H9 (cell line): ENCODE data around the gene ADAMTS2. TPM values are rescaled to one million over a fixed set of nuclear protein-coding genes. Genes with fewer than 3 reads are reported as not detected.

ENCODE experiments used
- DNase-seq: peaks from one replicate; pipeline ENCODE4 v3.0.0-alpha.2; 2017
- H2AFZ ChIP-seq: one replicate; pipeline ENCODE4 v1.6.1; 2013; ENCODE audit warnings: mild to moderate bottlenecking, low read length, control low read depth, moderate library complexity
- H2AK5ac ChIP-seq: 2 replicates; pipeline ENCODE4 v1.6.1; 2013; ENCODE audit warnings: low read length, control low read depth, mixed read lengths; ENCODE audit not compliant: insufficient read length
- H2BK120ac ChIP-seq: one replicate; pipeline ENCODE4 v1.6.1; 2013; ENCODE audit warnings: low read depth, mild to moderate bottlenecking, low read length, control low read depth, inconsistent platforms; ENCODE audit not compliant: poor library complexity, severe bottlenecking
- H2BK12ac ChIP-seq: 2 replicates; pipeline ENCODE4 v1.6.1; 2013; ENCODE audit warnings: low read length, control low read depth, mixed read lengths, low read depth; ENCODE audit not compliant: insufficient read length
- H2BK15ac ChIP-seq: 2 replicates; pipeline ENCODE4 v1.6.1; 2013; ENCODE audit warnings: low read depth, low read length, control low read depth
- H2BK20ac ChIP-seq: one replicate; pipeline ENCODE4 v1.6.1; 2013; ENCODE audit warnings: low read depth, mild to moderate bottlenecking, low read length, control low read depth, inconsistent platforms; ENCODE audit not compliant: poor library complexity, severe bottlenecking
- H2BK5ac ChIP-seq: 2 replicates; pipeline ENCODE4 v1.6.1; 2013; ENCODE audit warnings: low read length, control low read depth, mixed read lengths; ENCODE audit not compliant: insufficient read length
- H3K14ac ChIP-seq: 2 replicates; pipeline ENCODE4 v1.6.1; 2013; ENCODE audit warnings: low read length, control low read depth; ENCODE audit not compliant: insufficient read depth
- H3K18ac ChIP-seq: 2 replicates; pipeline ENCODE4 v1.6.1; 2013; ENCODE audit warnings: low read depth, mild to moderate bottlenecking, mixed read lengths, low read length, control low read depth; ENCODE audit not compliant: insufficient read length
- H3K23ac ChIP-seq: 2 replicates; pipeline ENCODE4 v1.6.1; 2013; ENCODE audit warnings: low read length, control low read depth, mixed read lengths, low read depth; ENCODE audit not compliant: insufficient read length
- H3K23me2 ChIP-seq: 2 replicates; pipeline ENCODE4 v1.6.1; 2013; ENCODE audit warnings: low read depth, mild to moderate bottlenecking, mixed read lengths, low read length, control low read depth; ENCODE audit not compliant: insufficient read length, poor library complexity, severe bottlenecking
- H3K27ac ChIP-seq: 2 replicates; pipeline ENCODE4 v1.5.1; 2013; ENCODE audit warnings: low read length, control low read depth, mixed read lengths, low read depth; ENCODE audit not compliant: insufficient read length
- H3K27me3 ChIP-seq: 2 replicates; pipeline ENCODE4 v1.6.1; 2013; ENCODE audit warnings: low read length, control low read depth, inconsistent platforms; ENCODE audit not compliant: insufficient read depth
- H3K4ac ChIP-seq: 2 replicates; pipeline ENCODE4 v1.6.1; 2013; ENCODE audit warnings: low read depth, mild to moderate bottlenecking, control low read depth, inconsistent platforms, low read length, moderate library complexity
- H3K4me1 ChIP-seq: 2 replicates; pipeline ENCODE4 v1.6.1; 2013; ENCODE audit warnings: low read length, control low read depth, inconsistent platforms; ENCODE audit not compliant: insufficient read depth
- H3K4me2 ChIP-seq: 2 replicates; pipeline ENCODE4 v1.6.1; 2013; ENCODE audit warnings: low read length, control low read depth, mixed read lengths; ENCODE audit not compliant: insufficient read length, insufficient read depth
- H3K56ac ChIP-seq: 2 replicates; pipeline ENCODE4 v1.6.1; 2013; ENCODE audit warnings: low read depth, mild to moderate bottlenecking, mixed read lengths, low read length, control low read depth; ENCODE audit not compliant: insufficient read length
- H3K79me1 ChIP-seq: 2 replicates; pipeline ENCODE4 v1.6.1; 2013; ENCODE audit warnings: low read depth, mild to moderate bottlenecking, moderate library complexity, low read length, control low read depth, inconsistent platforms; ENCODE audit not compliant: insufficient read depth, poor library complexity, severe bottlenecking
- H3K79me2 ChIP-seq: 2 replicates; pipeline ENCODE4 v1.6.1; 2013; ENCODE audit warnings: low read length, control low read depth, inconsistent platforms; ENCODE audit not compliant: insufficient read depth
- H3K9ac ChIP-seq: 2 replicates; pipeline ENCODE4 v1.6.1; 2013; ENCODE audit warnings: low read length, control low read depth, mixed read lengths; ENCODE audit not compliant: insufficient read length; ENCODE audit errors: extremely low read depth
- H3K9me3 ChIP-seq: one replicate; pipeline ENCODE4 v1.6.1; 2013; ENCODE audit warnings: low read depth, low read length, inconsistent platforms; ENCODE audit not compliant: control insufficient read depth
- H3T11ph ChIP-seq: one replicate; pipeline ENCODE4 v1.6.1; 2013; ENCODE audit warnings: mild to moderate bottlenecking, low read length, control low read depth, inconsistent platforms
- H4K20me1 ChIP-seq: one replicate; pipeline ENCODE4 v1.6.1; 2013; ENCODE audit not compliant: control insufficient read depth, insufficient read length, insufficient read depth
- H4K5ac ChIP-seq: 2 replicates; pipeline ENCODE4 v1.6.1; 2013; ENCODE audit warnings: low read depth, mild to moderate bottlenecking, mixed read lengths, low read length, control low read depth; ENCODE audit not compliant: insufficient read length
- H4K8ac ChIP-seq: replicated peaks from 2 replicates; pipeline ENCODE4 v1.6.1; 2013; ENCODE audit warnings: low read length, control low read depth, mixed read lengths, low read depth; ENCODE audit not compliant: insufficient read length
- H4K91ac ChIP-seq: 2 replicates; pipeline ENCODE4 v1.6.1; 2013; ENCODE audit warnings: low read depth, mild to moderate bottlenecking, moderate library complexity, mixed read lengths, low read length, control low read depth; ENCODE audit not compliant: insufficient read length
- H3K27ac Mint-ChIP-seq, 3 experiments: 2 replicates in 2 of 3; 3 replicates in 1 of 3; pipeline ENCODE4 v1.8.0; 2020 to 2021; ENCODE audit warnings: mixed read lengths in 3 of 3, mild to moderate bottlenecking in 1 of 3, moderate library complexity in 1 of 3
- H3K27me3 Mint-ChIP-seq: 2 replicates; pipeline ENCODE4 v1.8.0; 2021; ENCODE audit warnings: low read depth, mild to moderate bottlenecking, moderate library complexity, mixed read lengths
- H3K36me3 Mint-ChIP-seq, 3 experiments: 2 replicates in 2 of 3; 3 replicates in 1 of 3; pipeline ENCODE4 v1.8.0; 2020 to 2021; ENCODE audit warnings: low read depth in 3 of 3, mixed read lengths in 3 of 3; ENCODE audit not compliant: insufficient read depth in 1 of 3
- H3K4me1 Mint-ChIP-seq, 2 experiments: 2 replicates each; pipeline ENCODE4 v1.8.0; 2020; ENCODE audit warnings: mixed read lengths in 2 of 2
- H3K4me3 Mint-ChIP-seq, 2 experiments: 2 replicates in 1 of 2; 3 replicates in 1 of 2; pipeline ENCODE4 v1.8.0; 2020 to 2021; ENCODE audit warnings: mild to moderate bottlenecking in 2 of 2, mixed read lengths in 2 of 2, moderate library complexity in 1 of 2
- H3K9me3 Mint-ChIP-seq, 2 experiments: 2 replicates in 1 of 2; 3 replicates in 1 of 2; pipeline ENCODE4 v1.8.0; 2020; ENCODE audit warnings: mild to moderate bottlenecking in 2 of 2, mixed read lengths in 2 of 2, moderate library complexity in 1 of 2
- WGBS: extraction: QIAGEN DNeasy Blood & Tissue Kit; methylation state at CpG from one replicate; pipeline ENCODE4 v1.1.7; 2013; ENCODE audit warnings: missing lambda C conversion rate, low lambda C conversion rate, mixed read lengths; ENCODE audit not compliant: insufficient read length; ENCODE audit errors: extremely low coverage; 5-methylcytosine and 5-hydroxymethylcytosine counted together
- total RNA-seq: library from RNA; stranded (reverse); gene quantifications from 2 replicates; pipeline ENCODE4 v1.2.1, GENCODE V29; 2021
- TF ChIP-seq, protein P1 (sequence below): fragments of 200-600 bp; sonication (generic); conservative IDR thresholded peaks from 3 replicates; pipeline ENCODE4 v1.8.0; 2021; ENCODE audit warnings: antibody characterized with exemption, mild to moderate bottlenecking

Gene ADAMTS2
- total RNA-seq, 1 experiment from 2014 or later = 5.4 TPM

DNA sequence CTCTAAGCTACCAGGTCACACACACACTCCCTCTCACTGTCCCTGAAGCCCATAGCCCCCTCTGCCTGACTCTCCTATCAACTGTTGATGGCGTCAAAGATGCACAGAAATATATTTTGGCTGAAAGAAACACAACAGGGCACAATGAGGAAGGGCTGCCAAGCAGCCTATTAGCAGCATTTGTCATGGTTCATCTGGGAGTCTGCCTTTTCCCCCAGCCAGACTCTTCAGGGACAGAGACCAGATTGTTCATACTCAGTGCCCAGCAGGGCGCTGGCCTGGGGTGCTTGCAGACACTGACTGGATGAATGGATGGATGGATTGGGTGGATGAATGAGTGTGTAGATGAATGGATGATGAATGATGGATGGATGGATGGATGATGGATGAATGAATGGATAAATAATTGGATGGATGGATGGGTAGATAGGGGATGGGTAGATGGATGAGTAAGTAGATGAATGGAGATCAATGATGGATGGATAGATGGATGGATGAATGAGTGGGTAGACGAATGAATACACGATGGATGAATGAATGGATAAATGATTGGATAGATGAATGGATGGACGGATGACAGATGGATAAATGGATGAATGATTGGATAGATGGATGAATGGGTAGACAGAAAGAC is 90.5 kb downstream of the ADAMTS2 start:
- H3K79me1 ChIP-seq = no peaks in the 10 kb centered on the region
- H3K14ac ChIP-seq = no peak overlapping the region
- H2BK5ac ChIP-seq = no peak overlapping the region
- no peaks in the 10 kb centered on the region for H3K9me3 Mint-ChIP-seq
- H3K4ac ChIP-seq = no peak overlapping the region
- H2BK12ac ChIP-seq = no peak overlapping the region
- peaks cover 3 to 6% of the 10 kb centered on the region in 2 experiments; a peak in 1 of 4 replicates for H3K4me1 Mint-ChIP-seq
- no peak overlapping the region for H3K27ac ChIP-seq
- no peak overlapping the region for H2AFZ ChIP-seq
- no peak overlapping the region; a peak in 1 of 7 replicates for H3K27ac Mint-ChIP-seq
- no peaks in the 10 kb centered on the region for H4K20me1 ChIP-seq
- H3K27me3 Mint-ChIP-seq = no peaks in the 10 kb centered on the region
- peak; percentile 3 for DNase-seq
- H3K27me3 ChIP-seq = no peaks in the 10 kb centered on the region
- TF ChIP-seq, protein P1, sequence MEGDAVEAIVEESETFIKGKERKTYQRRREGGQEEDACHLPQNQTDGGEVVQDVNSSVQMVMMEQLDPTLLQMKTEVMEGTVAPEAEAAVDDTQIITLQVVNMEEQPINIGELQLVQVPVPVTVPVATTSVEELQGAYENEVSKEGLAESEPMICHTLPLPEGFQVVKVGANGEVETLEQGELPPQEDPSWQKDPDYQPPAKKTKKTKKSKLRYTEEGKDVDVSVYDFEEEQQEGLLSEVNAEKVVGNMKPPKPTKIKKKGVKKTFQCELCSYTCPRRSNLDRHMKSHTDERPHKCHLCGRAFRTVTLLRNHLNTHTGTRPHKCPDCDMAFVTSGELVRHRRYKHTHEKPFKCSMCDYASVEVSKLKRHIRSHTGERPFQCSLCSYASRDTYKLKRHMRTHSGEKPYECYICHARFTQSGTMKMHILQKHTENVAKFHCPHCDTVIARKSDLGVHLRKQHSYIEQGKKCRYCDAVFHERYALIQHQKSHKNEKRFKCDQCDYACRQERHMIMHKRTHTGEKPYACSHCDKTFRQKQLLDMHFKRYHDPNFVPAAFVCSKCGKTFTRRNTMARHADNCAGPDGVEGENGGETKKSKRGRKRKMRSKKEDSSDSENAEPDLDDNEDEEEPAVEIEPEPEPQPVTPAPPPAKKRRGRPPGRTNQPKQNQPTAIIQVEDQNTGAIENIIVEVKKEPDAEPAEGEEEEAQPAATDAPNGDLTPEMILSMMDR = no peak
- H3K23me2 ChIP-seq = peaks cover 4% of the 10 kb centered on the region
- H2BK15ac ChIP-seq = no peak overlapping the region
- H3K4me3 Mint-ChIP-seq = no peak overlapping the region; a peak in 1 of 5 replicates
- H3K36me3 Mint-ChIP-seq = no peaks in the 10 kb centered on the region
- H3K9ac ChIP-seq = no peak overlapping the region
- no peak overlapping the region for H2AK5ac ChIP-seq
- no peak overlapping the region for H3K23ac ChIP-seq
- no peak overlapping the region for H3K4me2 ChIP-seq
- H3K18ac ChIP-seq = no peak overlapping the region
- H3K9me3 ChIP-seq = no peaks in the 10 kb centered on the region
- H2BK20ac ChIP-seq = no peak overlapping the region
- no peak overlapping the region for H4K8ac ChIP-seq
- no peak overlapping the region for H4K91ac ChIP-seq
- no peaks in the 10 kb centered on the region for H3K79me2 ChIP-seq
- H3K56ac ChIP-seq = no peak overlapping the region
- H3T11ph ChIP-seq = no peak overlapping the region
- no peak overlapping the region for H4K5ac ChIP-seq
- WGBS = no CpG with 5 or more reads among the region's 5 CpGs
- no peaks in the 10 kb centered on the region for H3K4me1 ChIP-seq
- H2BK120ac ChIP-seq = no peak overlapping the region
